GM12873 (cell line): ENCODE data around the gene FBXO21.

ENCODE experiments used
- CTCF ChIP-seq: IDR thresholded peaks from 2 replicates; pipeline ENCODE4 v1.5.1; 2012; ENCODE audit warnings: low read depth, mild to moderate bottlenecking, moderate library complexity, low read length, control low read depth; ENCODE audit not compliant: insufficient read depth; ENCODE audit errors: missing control alignments

Gene FBXO21

GRCh38 chr12:117168976-117169375 is 21.3 kb downstream of the FBXO21 start:
- no peak for TF ChIP-seq CTCF

GRCh38 chr12:117167769-117168168 is 22.5 kb downstream of the FBXO21 start:
- no peak for TF ChIP-seq CTCF

DNA sequence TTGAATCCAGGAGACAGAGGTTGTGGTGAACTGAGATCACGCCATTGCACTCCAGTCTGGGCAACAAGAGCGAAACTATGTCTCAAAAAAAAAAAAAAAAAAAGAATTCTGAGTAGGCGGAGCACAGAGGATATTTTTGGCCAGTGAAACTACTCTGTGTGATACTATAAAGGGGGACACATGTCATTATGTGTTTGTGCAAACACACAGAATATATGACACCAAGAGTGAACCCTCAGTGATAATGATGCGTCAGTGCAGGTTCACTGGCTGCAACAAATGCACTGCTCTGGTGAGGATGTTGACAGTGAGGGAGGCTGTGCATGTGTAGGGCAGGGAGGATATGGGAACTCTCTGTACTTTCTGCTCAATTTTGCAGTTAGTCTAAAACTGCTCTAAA is 24.2 kb downstream of the FBXO21 start:
- TF ChIP-seq CTCF: no peak

DNA sequence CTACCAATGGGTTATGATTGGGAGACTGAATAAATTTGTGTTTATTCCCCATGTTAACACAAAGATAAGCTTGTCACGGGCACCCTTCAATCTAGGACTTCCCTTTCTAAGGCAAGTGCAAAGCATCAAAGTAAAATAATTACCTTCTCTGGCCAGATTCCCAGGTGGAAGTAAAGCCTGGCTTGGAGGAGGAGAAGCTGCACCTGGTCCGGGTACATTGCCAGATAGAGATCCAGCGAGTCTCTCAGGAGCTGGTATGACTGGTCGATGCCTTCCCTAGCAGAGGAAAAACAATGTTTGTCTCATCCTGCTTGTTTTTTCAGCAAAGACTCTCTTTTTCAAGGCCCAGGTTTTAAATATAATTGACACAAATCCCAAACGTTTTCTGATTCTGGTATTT is 24.9 kb downstream of the FBXO21 start:
- TF ChIP-seq CTCF: no peak

GRCh38 chr12:117162633-117163032 is 27.6 kb downstream of the FBXO21 start:
- TF ChIP-seq CTCF: no peak

GRCh38 chr12:117162167-117162539 is 28.1 kb downstream of the FBXO21 start:
- TF ChIP-seq CTCF: no peak

DNA sequence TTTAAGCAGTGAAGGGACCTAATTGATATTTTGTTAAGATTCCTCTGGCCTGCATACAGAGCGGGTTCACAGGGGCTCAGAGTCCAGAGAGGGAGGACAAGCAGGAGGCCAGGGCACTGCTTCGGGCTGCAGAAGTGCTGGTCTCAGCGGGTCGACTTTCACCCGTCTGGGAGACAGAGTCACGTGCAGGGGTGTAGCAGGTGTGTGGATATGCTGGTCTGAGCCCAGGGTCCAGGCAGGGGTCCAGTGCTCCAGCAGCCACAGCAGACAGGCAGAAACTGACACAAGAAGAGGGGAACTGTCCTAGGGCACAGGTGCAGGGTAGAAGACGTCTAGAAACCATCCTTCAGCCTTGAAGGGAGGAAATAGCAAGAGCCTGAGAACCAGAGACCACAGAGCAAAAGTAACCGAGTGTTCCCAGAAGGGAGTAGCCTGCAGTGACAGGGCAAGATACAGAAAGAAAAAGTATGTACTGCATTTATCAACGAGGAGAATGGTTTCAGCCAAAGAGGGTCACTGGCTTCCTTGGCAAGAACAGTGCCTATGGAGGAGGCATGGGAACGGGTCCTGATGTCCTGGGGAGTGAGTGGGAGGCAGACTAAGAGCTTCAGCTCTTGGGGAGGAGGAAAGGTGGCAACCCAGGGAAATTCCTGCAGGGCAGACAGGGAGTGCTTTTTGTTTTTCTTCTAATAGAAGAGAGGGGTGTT is 28.7 kb downstream of the FBXO21 start:
- TF ChIP-seq CTCF: no peak
